ENCODE results near the gene CCNK. TPM values are rescaled to one million over a fixed set of nuclear protein-coding genes. Genes with fewer than 3 reads are reported as not detected.

CCNK gene
- total and polyA plus RNA-seq, 10 of the 15 experiments (the other 5 are each of a cell fraction or from before 2014, with no cell fraction given), result 10.8 to 88.0 (median 22.5) TPM

GRCh38 chr14:99475179-99475578, 6.0 kb upstream of the CCNK start:
- CTCF ChIA-PET, result no interaction called here
- no peak overlapping the region for H3K27ac ChIP-seq (ENCODE audit: control insufficient read depth, insufficient read depth)
- no peaks in the 10 kb centered on the region for H4K20me1 ChIP-seq (ENCODE audit: control insufficient read depth, insufficient read depth)
- DNase-seq (ENCODE audit: low read depth, low spot score), result no peak
- TF ChIP-seq FOS (IDR thresholded peaks at IDR 0.05; ENCODE audit: borderline replicate concordance, extremely low read depth, insufficient read length) (no peak), EP300 (IDR thresholded peaks at IDR 0.05; ENCODE audit: borderline replicate concordance in 1 of 2, control insufficient read depth in 1 of 2, low read depth in 2 of 2, low read length in 2 of 2) (no peak), GATAD2B (conservative IDR thresholded peaks at IDR 0.05; ENCODE audit: low read depth) (no peak), NFYB (IDR thresholded peaks at IDR 0.05; ENCODE audit: insufficient read depth, low read depth, low read length) (no peak), SP1 (IDR thresholded peaks at IDR 0.05; ENCODE audit: low read depth, low read length) (no peak), BRCA1 (IDR thresholded peaks at IDR 0.05; ENCODE audit: low read depth, low read length) (no peak)
- no peaks in the 10 kb centered on the region for H3K27me3 ChIP-seq (replicated peaks in 1 of 2; ENCODE audit: control insufficient read depth in 2 of 2, insufficient read depth in 2 of 2, low read length in 1 of 2)
- no peaks in the 10 kb centered on the region for H3K9me3 ChIP-seq (replicated peaks; ENCODE audit: control insufficient read depth, insufficient read depth, low read length)
- H3K4me3 ChIP-seq, result no peak overlapping the region
- H2AFZ ChIP-seq (ENCODE audit: control insufficient read depth, low read depth, low read length), result no peak overlapping the region
- POLR2A ChIA-PET, result no interaction called here
- SMC1A ChIA-PET (ENCODE audit: uncharacterized antibody, unreplicated experiment), result no interaction called here
- H3K4me2 ChIP-seq (ENCODE audit: control insufficient read depth, insufficient read depth), result no peak overlapping the region
- in situ Hi-C loops (cut with MboI), result no loop called here
- peaks cover 4% of the 10 kb centered on the region; the same call in 1 of the 2 replicates for H3K4me1 ChIP-seq (ENCODE audit: control insufficient read depth, insufficient read depth, low read length)
- no peak overlapping the region for H3K9ac ChIP-seq (ENCODE audit: control insufficient read depth, insufficient read depth, low read length)
- intact Hi-C loops (cut with micrococcal nuclease; ENCODE audit: unreplicated experiment), result no loop called here
- ATAC-seq, result no peak
- H3K36me3 ChIP-seq (ENCODE audit: control insufficient read depth in 2 of 2, insufficient read depth in 2 of 2, low read length in 1 of 2), result no peaks in the 10 kb centered on the region
- no peak for FAIRE-seq
- RAD21 ChIA-PET (ENCODE audit: unreplicated experiment), result no interaction called here
- no TSS peak for BruUV-seq (replicated peaks)
- 98% methylated on average over 9 of the region's 9 CpGs for WGBS (ENCODE audit: insufficient coverage, insufficient replicate concordance, low lambda C conversion rate, missing lambda C conversion rate)
- peaks cover 78% of the 10 kb centered on the region for H3K79me2 ChIP-seq (ENCODE audit: control insufficient read depth, insufficient read depth, low read length)

GRCh38 chr14:99475660-99476059, 5.5 kb upstream of the CCNK start:
- Histone ChIP-seq H3K4me3 (no peak overlapping the region), H2AFZ (ENCODE audit: control insufficient read depth, low read depth, low read length) (no peak overlapping the region), H3K27ac (ENCODE audit: control insufficient read depth, insufficient read depth) (no peak overlapping the region), H3K9ac (ENCODE audit: control insufficient read depth, insufficient read depth, low read length) (no peak overlapping the region), H3K27me3 (replicated peaks in 1 of 2; ENCODE audit: control insufficient read depth in 2 of 2, insufficient read depth in 2 of 2, low read length in 1 of 2) (no peaks in the 10 kb centered on the region), H3K4me2 (ENCODE audit: control insufficient read depth, insufficient read depth) (no peak overlapping the region), H3K79me2 (ENCODE audit: control insufficient read depth, insufficient read depth, low read length) (peaks cover 79% of the 10 kb centered on the region), H3K36me3 (ENCODE audit: control insufficient read depth in 2 of 2, insufficient read depth in 2 of 2, low read length in 1 of 2) (no peaks in the 10 kb centered on the region), H3K9me3 (replicated peaks; ENCODE audit: control insufficient read depth, insufficient read depth, low read length) (no peaks in the 10 kb centered on the region), H3K4me1 (ENCODE audit: control insufficient read depth, insufficient read depth, low read length) (peaks cover 4% of the 10 kb centered on the region; the same call in 1 of the 2 replicates), H4K20me1 (ENCODE audit: control insufficient read depth, insufficient read depth) (no peaks in the 10 kb centered on the region)
- FAIRE-seq (no peak), ATAC-seq (no peak), DNase-seq (ENCODE audit: low read depth, low spot score) (no peak)
- whole genome bisulfite sequencing (ENCODE audit: insufficient coverage, insufficient replicate concordance, low lambda C conversion rate, missing lambda C conversion rate), result 98% methylated on average over 2 of the region's 2 CpGs
- ChIA-PET SMC1A (ENCODE audit: uncharacterized antibody, unreplicated experiment) (interaction anchor here (0.8 kb wide), 1 partner anchor 9 kb away, joined by 3 read pairs; no protein-coding TSS in a partner anchor), CTCF (no interaction called here), RAD21 (ENCODE audit: unreplicated experiment) (no interaction called here), POLR2A (no interaction called here)
- intact Hi-C loops (cut with micrococcal nuclease; ENCODE audit: unreplicated experiment), result no loop called here
- in situ Hi-C loops (cut with MboI), result no loop called here
- BruUV-seq (replicated peaks), result no TSS peak
- TF ChIP-seq CBX3 (IDR thresholded peaks at IDR 0.05; ENCODE audit: borderline replicate concordance, low read depth) (no peak), PKNOX1 (IDR thresholded peaks at IDR 0.05) (no peak), CHD4 (IDR thresholded peaks at IDR 0.05) (no peak), RB1 (IDR thresholded peaks at IDR 0.05; ENCODE audit: borderline replicate concordance) (no peak), ZBTB33 (IDR thresholded peaks at IDR 0.05) (no peak), TAF1 (IDR thresholded peaks at IDR 0.05; ENCODE audit: borderline replicate concordance, low read depth, low read length) (no peak), SKIL (IDR thresholded peaks at IDR 0.05; ENCODE audit: low read depth, poor library complexity, severe bottlenecking) (no peak), GABPA (IDR thresholded peaks at IDR 0.05; ENCODE audit: low read depth) (no peak)

Measured in GM12878 (cell line).